Activated CD8-positive, alpha-beta memory T cell treated with anti-CD3 and anti-CD28 coated beads for 24 hours (primary cell): ENCODE data around the gene PPM1L.

ENCODE experiments used
- DNase-seq: peaks from one replicate; pipeline ENCODE4 v3.0.0-alpha.2; 2020

The PPM1L gene

GRCh38 chr3:161107311-161107710 is 351.3 kb downstream of the PPM1L start:
- no peak for DNase-seq

GRCh38 chr3:161108840-161109239 is 352.8 kb downstream of the PPM1L start:
- no peak for DNase-seq

GRCh38 chr3:161117646-161118045 is 361.6 kb downstream of the PPM1L start:
- no peak for DNase-seq

- DNase-seq = no peak
Measured at GRCh38 chr3:161126495-161126894, 370.5 kb downstream of the PPM1L start.
